NCI-H1436 (cell line): ENCODE results near the gene KIF3A.

Source experiments
- DNase-seq: peaks from one replicate; lab custom pipeline; 2025; lab: John Stamatoyannopoulos, UW

Gene KIF3A

GRCh38 chr5:132662925-132663770 is 74.2 kb downstream of the KIF3A start:
- DNase-seq, result peak; percentile 25

GRCh38 chr5:132662004-132662401 is 75.3 kb downstream of the KIF3A start:
- DNase-seq, result no peak

GRCh38 chr5:132661231-132662003 is 75.9 kb downstream of the KIF3A start:
- no peak for DNase-seq

GRCh38 chr5:132659598-132660493 is 77.5 kb downstream of the KIF3A start:
- no peak for DNase-seq

GRCh38 chr5:132658381-132659302 is 78.7 kb downstream of the KIF3A start:
- DNase-seq, result no peak

- no peak for DNase-seq
Measured at GRCh38 chr5:132657676-132658380, 79.5 kb downstream of the KIF3A start, which contains the start of gene IL13. IL13 (plus strand) TSS chr5:132658173; CDS start chr5:132658187, 14 bp downstream.

- no peak for DNase-seq
Measured at GRCh38 chr5:132656774-132657355, 80.5 kb downstream of the KIF3A start.

- DNase-seq, result peak; percentile 15
Measured at GRCh38 chr5:132655821-132656773, 81.2 kb downstream of the KIF3A start.

- DNase-seq, result no peak
Measured at GRCh38 chr5:132653716-132654115, 83.6 kb downstream of the KIF3A start.

- no peak for DNase-seq
Measured at GRCh38 chr5:132651838-132652469, 85.4 kb downstream of the KIF3A start.

- DNase-seq, result no peak
Measured at GRCh38 chr5:132648355-132648754, 89.0 kb downstream of the KIF3A start.

- DNase-seq, result no peak
Measured at GRCh38 chr5:132647473-132647872, 89.9 kb downstream of the KIF3A start.

- no peak for DNase-seq
Measured at GRCh38 chr5:132646583-132647266, 90.6 kb downstream of the KIF3A start.

- no peak for DNase-seq
Measured at GRCh38 chr5:132644177-132644576, 93.2 kb downstream of the KIF3A start.
